Activated CD4-positive, alpha-beta T cell treated with anti-CD3 and anti-CD28 coated beads for 1 hour (primary cell): ENCODE measurements around the gene UBAC1.
"Not testable (repeated sequence)": the region's sequence is repeated elsewhere in the genome, so short reads cannot be mapped to it uniquely, and the experiment has no call there.

Source experiments
- DNase-seq: peaks from one replicate; pipeline ENCODE4 v3.0.0-alpha.2; 2020

The UBAC1 gene

DNA sequence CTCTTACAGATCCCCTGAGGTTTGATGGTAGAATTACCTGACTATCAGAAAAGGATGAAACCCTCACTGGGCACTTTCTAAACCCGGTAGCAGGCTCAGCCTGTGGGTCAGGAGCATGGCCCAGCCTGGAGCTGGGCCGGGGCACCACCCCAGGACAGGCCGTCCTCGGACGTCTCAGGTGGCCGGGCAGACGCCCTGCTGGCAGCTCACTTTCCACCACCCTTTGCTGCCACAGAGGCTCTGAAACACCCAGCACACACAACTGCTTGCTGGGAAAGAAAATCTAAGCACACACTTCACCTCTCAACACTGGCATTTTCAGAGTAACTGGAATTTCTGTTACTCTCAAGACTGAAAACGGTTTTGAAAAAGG is 4.4 kb downstream of the UBAC1 start:
- no peak for DNase-seq

- no peak for DNase-seq
Observed at GRCh38 chr9:135955934-135956801, 5.0 kb downstream of the UBAC1 start.

- DNase-seq: no peak
Observed at GRCh38 chr9:135952664-135953206, 8.4 kb downstream of the UBAC1 start.

GRCh38 chr9:135951889-135952663 is 9.1 kb downstream of the UBAC1 start:
- no peak for DNase-seq

DNA sequence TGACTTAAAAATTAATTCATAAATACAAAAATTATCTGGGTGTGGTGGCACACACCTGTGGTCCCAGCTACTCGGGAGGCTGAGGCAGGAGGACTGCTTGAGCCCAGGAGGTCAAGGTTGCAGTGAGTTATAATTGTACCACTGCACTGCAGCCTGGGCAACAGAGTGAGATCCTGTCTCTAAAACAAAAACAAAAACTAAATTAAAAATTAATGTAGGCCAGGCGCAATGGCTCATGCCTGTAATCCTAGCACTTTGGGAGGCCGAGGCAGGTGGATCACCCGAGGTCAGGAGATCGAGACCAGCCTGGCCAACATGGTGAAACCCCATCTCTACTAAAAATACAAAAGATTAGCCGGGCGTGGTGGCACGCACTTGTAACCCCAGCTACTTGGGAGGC is 9.9 kb downstream of the UBAC1 start:
- not testable (repeated sequence) for DNase-seq

DNA sequence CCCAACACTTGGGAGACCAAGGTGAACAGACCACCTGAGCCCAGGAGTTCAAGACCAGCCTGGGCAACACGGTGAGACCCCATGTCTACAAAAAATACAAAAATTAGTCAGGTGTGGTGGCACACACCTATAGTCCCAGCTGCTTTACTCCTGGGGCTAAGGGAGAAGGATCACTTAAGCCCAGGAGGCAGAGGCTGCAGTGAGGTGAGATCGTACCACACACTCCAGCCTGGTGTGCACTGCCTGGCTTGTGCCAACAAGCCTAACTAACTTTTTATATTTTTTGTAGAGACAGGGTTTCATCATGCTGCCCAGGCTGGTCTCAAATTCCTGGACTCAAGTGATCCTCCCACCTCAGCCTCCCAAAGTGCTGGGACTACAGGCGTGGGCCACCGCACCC is 10.3 kb downstream of the UBAC1 start:
- not testable (repeated sequence) for DNase-seq

DNA sequence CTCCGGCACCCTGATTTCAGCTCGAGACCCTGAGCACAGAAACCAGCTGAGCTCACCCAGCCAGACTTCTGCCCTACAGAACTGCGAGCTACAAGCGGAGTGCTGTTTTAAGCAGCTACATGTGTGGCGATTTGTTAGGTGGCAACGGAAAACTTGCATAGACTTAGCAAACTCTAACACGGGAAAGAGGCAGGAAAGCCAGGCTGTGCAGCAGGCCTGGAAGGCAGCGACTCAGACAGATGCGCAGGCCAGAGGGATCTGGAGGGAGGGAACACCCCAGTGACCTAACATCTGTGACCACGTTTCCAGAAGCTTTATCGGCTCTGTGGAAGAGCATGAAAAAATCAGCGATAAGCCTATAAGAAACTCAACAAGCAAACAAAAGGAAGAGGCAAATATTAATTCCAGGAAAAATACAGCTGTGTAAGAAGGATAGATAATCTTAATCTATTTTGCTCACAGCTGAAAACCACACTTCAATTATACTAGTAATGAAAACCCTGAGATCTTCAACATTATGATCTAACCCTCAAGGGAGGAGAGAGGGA is 11.0 kb downstream of the UBAC1 start:
- no peak for DNase-seq

- DNase-seq: no peak
Observed at GRCh38 chr9:135949501-135950134, 11.6 kb downstream of the UBAC1 start.

DNA sequence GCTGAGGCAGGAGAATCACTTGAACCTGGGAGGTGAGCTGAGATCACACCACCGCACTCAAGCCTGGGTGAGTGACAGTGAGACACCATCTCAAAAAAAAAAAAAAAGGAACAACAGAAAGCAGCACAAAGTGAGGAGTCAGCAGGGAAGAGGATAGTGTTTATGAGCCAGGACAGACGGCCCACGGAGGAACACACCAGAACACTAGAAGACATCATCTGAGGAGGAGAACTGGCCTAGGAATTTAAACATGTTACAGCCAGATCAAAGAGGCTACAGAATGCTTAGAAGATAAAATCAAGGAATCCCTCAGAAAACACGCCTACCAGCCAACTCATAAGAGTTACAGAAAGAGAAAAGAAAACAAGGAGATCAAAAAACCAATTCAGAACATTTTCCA is 12.2 kb downstream of the UBAC1 start:
- DNase-seq: no peak

GRCh38 chr9:135948446-135948845 is 12.7 kb downstream of the UBAC1 start:
- no peak for DNase-seq

GRCh38 chr9:135947582-135947981 is 13.6 kb downstream of the UBAC1 start:
- DNase-seq: no peak

DNA sequence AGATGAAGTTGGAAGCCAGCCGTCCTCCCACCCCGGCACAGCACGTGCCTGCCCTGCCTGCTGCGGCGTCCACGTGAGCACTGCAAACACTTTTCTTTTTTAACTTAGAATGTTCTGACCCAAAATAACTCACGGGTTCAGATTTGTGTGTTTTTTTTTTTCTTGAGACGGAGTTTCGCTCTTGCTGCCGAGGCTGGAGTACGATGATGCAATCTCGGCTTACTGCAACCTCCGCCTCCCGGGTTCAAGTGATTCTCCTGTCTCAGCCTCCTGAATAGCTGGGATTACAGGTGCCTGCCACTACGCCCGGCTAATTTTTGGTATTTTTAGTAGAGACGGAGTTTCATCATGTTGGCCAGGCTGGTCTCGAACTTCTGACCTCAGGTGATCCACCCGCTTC is 14.1 kb downstream of the UBAC1 start:
- not testable (repeated sequence) for DNase-seq

DNA sequence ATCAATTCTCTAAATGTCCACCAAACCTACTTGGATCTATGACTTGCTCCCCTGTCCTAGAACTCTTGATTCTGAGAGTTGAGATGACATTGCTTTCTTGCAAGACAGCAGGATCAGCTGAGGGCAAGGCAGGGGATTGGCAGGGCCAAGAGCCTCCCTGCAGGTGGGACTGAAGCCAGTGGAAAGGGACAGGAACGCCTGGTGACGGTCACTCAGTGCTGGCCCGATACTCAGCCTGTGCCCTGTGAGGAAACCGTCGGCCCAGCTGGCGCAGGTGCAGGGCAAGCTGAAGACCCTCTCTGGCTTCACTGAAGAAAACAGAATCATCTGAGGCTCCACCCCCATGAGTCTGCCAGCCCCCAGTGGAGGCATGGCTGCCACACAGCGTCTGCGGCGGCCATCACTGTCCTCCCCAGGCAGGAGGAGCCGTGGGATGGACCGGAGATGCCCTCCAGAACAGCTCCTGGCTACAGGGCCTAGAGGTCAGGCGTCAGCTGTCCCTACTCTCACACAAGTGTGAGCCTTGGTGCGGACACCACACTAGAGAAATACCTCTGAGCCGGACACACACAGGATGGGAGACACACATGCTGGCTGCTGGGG is 14.7 kb downstream of the UBAC1 start:
- no peak for DNase-seq

DNA sequence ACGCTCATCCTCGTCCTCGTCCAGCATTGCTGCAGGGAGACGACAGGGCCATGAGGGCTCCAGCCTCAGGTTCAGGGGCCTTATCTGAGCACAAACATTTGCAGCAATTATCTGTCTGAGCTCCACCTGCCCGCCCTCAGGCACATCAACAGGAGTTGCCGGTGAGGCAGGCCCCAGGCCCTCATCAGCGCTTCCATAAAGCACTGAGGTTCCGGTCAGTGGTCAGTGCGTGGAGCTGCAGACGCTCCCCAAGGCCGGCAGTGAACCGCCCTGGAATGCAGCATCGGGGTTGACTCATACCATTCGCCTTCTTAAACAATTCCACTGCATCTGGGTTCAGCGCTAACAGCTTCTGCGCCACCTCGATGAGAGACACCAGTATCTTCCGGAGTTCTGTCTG is 15.2 kb downstream of the UBAC1 start:
- no peak for DNase-seq

GRCh38 chr9:135944444-135945252 is 16.5 kb downstream of the UBAC1 start:
- no peak for DNase-seq

DNA sequence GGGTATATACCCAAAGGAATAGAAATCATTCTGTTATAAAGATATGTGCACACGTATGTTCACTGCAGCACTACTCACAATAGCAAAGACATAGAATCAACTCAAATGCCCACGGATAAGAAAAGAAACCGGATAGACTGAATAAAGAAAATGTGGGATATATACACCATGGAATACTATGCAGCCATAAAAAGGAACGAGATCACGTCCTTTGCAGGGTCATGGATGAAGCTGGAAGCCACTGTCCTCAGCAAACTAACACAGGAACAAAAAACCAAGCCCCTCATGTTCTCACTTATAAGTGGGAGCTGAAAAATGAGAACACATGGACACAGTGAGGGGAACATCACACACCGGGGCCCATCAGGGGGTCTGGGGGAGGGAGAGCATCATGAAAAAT is 17.6 kb downstream of the UBAC1 start:
- DNase-seq: not testable (repeated sequence)

DNA sequence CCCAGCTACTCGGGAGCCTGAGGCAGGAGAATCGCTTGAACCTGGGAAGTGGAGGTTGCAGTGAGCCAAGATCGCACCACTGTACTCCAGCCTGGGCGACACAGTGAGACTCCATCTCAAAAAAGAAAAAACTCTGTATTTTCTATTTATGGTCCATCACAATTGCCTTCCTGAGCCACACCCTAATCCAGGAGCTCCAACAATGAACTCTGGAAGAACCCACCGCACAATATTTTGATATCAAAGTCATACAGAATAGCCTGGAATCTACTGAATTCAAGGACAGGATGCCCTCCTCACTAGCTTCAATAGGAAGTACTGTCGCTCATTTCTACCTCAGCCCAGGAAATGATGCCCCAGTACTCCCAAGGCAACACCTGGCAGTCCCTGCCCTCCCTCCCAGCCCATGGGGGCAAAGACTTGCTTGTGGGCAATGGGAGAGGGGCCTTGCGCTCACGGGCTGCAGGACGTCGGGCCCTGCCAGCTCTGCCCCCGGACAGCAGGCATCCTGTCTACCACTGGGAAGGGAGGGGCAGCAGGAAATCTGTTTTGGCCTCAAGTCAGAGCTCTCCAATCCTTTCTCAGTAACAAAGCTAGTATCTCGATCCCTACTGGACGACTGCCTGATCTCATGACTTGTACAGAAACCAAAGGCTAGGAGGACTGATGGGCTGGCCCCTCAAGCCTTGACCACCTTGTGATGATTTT is 19.7 kb downstream of the UBAC1 start:
- DNase-seq: no peak

GRCh38 chr9:135939351-135940265 is 21.6 kb downstream of the UBAC1 start:
- DNase-seq: peak; percentile 19

GRCh38 chr9:135937521-135938489 is 23.4 kb downstream of the UBAC1 start:
- no peak for DNase-seq
